GM19438 (cell line): ENCODE results near the gene PCSK5.
A peak's percentile ranks its signal among the peaks of the same experiment; 100 is the strongest.
"Not testable (repeated sequence)": the region's sequence is repeated elsewhere in the genome, so short reads cannot be mapped to it uniquely, and the experiment has no call there.

ENCODE experiments used
- ATAC-seq: cut with Tn5 transposase; IDR thresholded peaks from one replicate; pipeline ENCODE4 v1.9.1; 2021; ENCODE audit warnings: low read depth; ENCODE audit not compliant: unreplicated experiment

PCSK5 gene

GRCh38 chr9:75890472-75891276 is at the start of gene PCSK5:
TSS of gene PCSK5 (plus strand) at chr9:75890673. CDS start at chr9:75891182, 509 bp downstream.
- peak; percentile 76 for ATAC-seq

- no peak for ATAC-seq
These were observed 46.2 kb upstream of the PCSK5 start for GRCh38 chr9:75844321-75844720.

- no peak for ATAC-seq
These were observed 44.7 kb upstream of the PCSK5 start for GRCh38 chr9:75845806-75846205.

GRCh38 chr9:75847085-75847484 is 43.4 kb upstream of the PCSK5 start:
- ATAC-seq, result no peak

- no peak for ATAC-seq
These were observed 39.8 kb upstream of the PCSK5 start for GRCh38 chr9:75850459-75851200.

GRCh38 chr9:75851917-75852316 is 38.6 kb upstream of the PCSK5 start:
- ATAC-seq, result no peak

- ATAC-seq, result no peak
These were observed 37.7 kb upstream of the PCSK5 start for GRCh38 chr9:75852746-75853145.

GRCh38 chr9:75855509-75855908 is 35.0 kb upstream of the PCSK5 start:
- ATAC-seq, result no peak

- no peak for ATAC-seq
These were observed 31.9 kb upstream of the PCSK5 start for GRCh38 chr9:75858497-75859092.

- no peak for ATAC-seq
These were observed 26.2 kb upstream of the PCSK5 start for GRCh38 chr9:75864266-75864665.

- ATAC-seq, result no peak
These were observed 24.1 kb upstream of the PCSK5 start for GRCh38 chr9:75866273-75866871.

- ATAC-seq, result not testable (repeated sequence)
These were observed 21.9 kb upstream of the PCSK5 start for GRCh38 chr9:75868526-75868925.

GRCh38 chr9:75869236-75869635 is 21.2 kb upstream of the PCSK5 start:
- no peak for ATAC-seq

- no peak for ATAC-seq
These were observed 20.0 kb upstream of the PCSK5 start for GRCh38 chr9:75870450-75870849.

GRCh38 chr9:75871624-75872023 is 18.8 kb upstream of the PCSK5 start:
- no peak for ATAC-seq

- no peak for ATAC-seq
These were observed 16.8 kb upstream of the PCSK5 start for GRCh38 chr9:75873712-75874111.

GRCh38 chr9:75876999-75877640 is 13.4 kb upstream of the PCSK5 start:
- no peak for ATAC-seq

GRCh38 chr9:75878488-75878860 is 12.0 kb upstream of the PCSK5 start:
- no peak for ATAC-seq

GRCh38 chr9:75880618-75881017 is 9.9 kb upstream of the PCSK5 start:
- ATAC-seq, result no peak

GRCh38 chr9:75881761-75882160 is 8.7 kb upstream of the PCSK5 start:
- ATAC-seq, result no peak

- ATAC-seq, result no peak
These were observed 4.8 kb upstream of the PCSK5 start for GRCh38 chr9:75885652-75886051.
